Thyroid gland (tissue), 4 donors: Measurements from ENCODE around the gene NFIA. TPM values are rescaled to one million over a fixed set of nuclear protein-coding genes. Genes with fewer than 3 reads are reported as not detected.

Experiments
- DNase-seq, 2 donors: peaks; one replicate each; pipeline ENCODE4 v3.0.0-alpha.2; 2019
- H3K27ac ChIP-seq, 3 donors: fragments of 200-600 bp; sonication (generic); 1 replicate in 2 of 3; 2 replicates in 1 of 3; pipeline ENCODE4 v1.5.1; 2016 to 2019; ENCODE audit warnings: mild to moderate bottlenecking in 1 of 3, moderate library complexity in 1 of 3
- H3K27me3 ChIP-seq: fragments of 200-600 bp; sonication (generic); one replicate; pipeline ENCODE4 v1.5.1; 2019
- H3K36me3 ChIP-seq, 2 donors: fragments of 200-600 bp; sonication (generic); one replicate each; pipeline ENCODE4 v1.5.1; 2016 to 2019
- H3K4me1 ChIP-seq, 2 donors: fragments of 200-600 bp; sonication (generic); one replicate each; pipeline ENCODE4 v1.5.1; 2017 to 2019
- H3K4me3 ChIP-seq, 3 donors: fragments of 200-600 bp; sonication (generic); replicated peaks in 1 of 3; 1 replicate in 2 of 3; 2 replicates in 1 of 3; pipeline ENCODE4 v1.5.1; 2016; ENCODE audit warnings: mild to moderate bottlenecking in 1 of 3
- H3K9me3 ChIP-seq: fragments of 200-600 bp; sonication (generic); one replicate; pipeline ENCODE4 v1.5.1; 2017
- POLR2A ChIP-seq, 2 donors: fragments of 450-650 bp; IDR thresholded peaks; one replicate each; pipeline ENCODE4 v1.6.1; 2017; ENCODE audit warnings: antibody characterized with exemption in 2 of 2, mild to moderate bottlenecking in 2 of 2, moderate library complexity in 1 of 2
- WGBS, 2 donors: methylation state at CpG; one replicate each; pipeline ENCODE4 v1.1.5; 2017; 5-methylcytosine and 5-hydroxymethylcytosine counted together
- intact Hi-C: fragments of 100-400 bp; cut with DNase I; formaldehyde crosslinking; loops from one replicate; pipeline ENCODE4 v1.15.1; 2023
- total RNA-seq, 4 donors: library from RNA; depleted of rRNA; stranded (reverse); fragments of >200 nt; gene quantifications; one replicate each; pipeline ENCODE4 v1.2.3, GENCODE V29; 2016
- TF ChIP-seq, protein P1 (sequence below), 6 experiments: fragments of 200-600 bp in 3 of 6; fragments of 450-650 bp in 3 of 6; sonication (generic) in 3 of 6; IDR thresholded peaks; one replicate each; pipeline ENCODE4 v1.5.1; 2016 to 2019; ENCODE audit warnings: antibody characterized with exemption in 6 of 6, mild to moderate bottlenecking in 2 of 6, inconsistent platforms in 1 of 6, moderate library complexity in 1 of 6

NFIA gene
- total RNA-seq, 4 donors from 2014 or later = 105 to 149 (median 118) TPM

DNA sequence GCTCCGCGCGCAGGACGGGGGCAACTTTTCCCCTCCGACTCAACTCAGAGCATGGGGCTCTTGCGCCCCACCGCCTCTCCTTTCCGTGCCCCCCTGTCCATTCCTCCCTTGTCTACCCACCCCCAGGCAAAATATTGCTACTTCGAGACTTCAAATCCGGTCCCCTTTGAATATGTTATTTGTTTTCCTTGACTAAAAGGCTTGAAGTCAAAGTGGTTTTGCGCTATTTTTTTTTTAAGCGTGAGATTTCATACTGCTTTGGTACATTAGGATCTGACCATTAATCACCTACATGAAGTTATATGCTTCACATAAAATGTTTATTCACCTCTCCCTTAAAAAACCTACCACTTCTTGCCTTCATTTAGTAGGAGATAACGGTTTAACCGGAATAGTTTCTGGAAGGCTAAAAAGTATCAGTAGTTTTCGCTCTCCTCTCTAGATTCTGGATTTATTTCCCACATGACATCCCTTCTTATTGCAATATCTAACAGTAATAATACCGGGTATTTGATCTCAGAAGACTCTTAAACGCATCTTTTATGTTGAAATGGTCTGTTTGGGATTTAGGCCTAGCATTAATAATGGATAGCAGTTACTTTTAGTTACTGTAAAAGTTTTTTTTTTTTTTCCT, 1.6 kb downstream of the NFIA start:
- Histone ChIP-seq H3K4me1 (peaks cover 30 to 49% of the 10 kb centered on the region in 2 donors), H3K27me3 (no peaks in the 10 kb centered on the region), H3K9me3 (no peaks in the 10 kb centered on the region), H3K27ac (peak overlapping the region; percentile 97 to 99 (median 97)), H3K36me3 (peaks cover 0 to 6% of the 10 kb centered on the region in 2 donors), H3K4me3 (peak overlapping the region; percentile 85 to 91 (median 85))
- intact Hi-C loops = loop anchor here (2.0 kb wide), 1 partner anchor 31 kb away; no protein-coding TSS in a partner anchor
- TF ChIP-seq, protein P1, sequence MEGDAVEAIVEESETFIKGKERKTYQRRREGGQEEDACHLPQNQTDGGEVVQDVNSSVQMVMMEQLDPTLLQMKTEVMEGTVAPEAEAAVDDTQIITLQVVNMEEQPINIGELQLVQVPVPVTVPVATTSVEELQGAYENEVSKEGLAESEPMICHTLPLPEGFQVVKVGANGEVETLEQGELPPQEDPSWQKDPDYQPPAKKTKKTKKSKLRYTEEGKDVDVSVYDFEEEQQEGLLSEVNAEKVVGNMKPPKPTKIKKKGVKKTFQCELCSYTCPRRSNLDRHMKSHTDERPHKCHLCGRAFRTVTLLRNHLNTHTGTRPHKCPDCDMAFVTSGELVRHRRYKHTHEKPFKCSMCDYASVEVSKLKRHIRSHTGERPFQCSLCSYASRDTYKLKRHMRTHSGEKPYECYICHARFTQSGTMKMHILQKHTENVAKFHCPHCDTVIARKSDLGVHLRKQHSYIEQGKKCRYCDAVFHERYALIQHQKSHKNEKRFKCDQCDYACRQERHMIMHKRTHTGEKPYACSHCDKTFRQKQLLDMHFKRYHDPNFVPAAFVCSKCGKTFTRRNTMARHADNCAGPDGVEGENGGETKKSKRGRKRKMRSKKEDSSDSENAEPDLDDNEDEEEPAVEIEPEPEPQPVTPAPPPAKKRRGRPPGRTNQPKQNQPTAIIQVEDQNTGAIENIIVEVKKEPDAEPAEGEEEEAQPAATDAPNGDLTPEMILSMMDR (IDR thresholded peaks at IDR 0.05) = no peak
- no peak for DNase-seq
- 6 to 12% methylated on average over 17 of the region's 17 CpGs for WGBS, 2 donors

DNA sequence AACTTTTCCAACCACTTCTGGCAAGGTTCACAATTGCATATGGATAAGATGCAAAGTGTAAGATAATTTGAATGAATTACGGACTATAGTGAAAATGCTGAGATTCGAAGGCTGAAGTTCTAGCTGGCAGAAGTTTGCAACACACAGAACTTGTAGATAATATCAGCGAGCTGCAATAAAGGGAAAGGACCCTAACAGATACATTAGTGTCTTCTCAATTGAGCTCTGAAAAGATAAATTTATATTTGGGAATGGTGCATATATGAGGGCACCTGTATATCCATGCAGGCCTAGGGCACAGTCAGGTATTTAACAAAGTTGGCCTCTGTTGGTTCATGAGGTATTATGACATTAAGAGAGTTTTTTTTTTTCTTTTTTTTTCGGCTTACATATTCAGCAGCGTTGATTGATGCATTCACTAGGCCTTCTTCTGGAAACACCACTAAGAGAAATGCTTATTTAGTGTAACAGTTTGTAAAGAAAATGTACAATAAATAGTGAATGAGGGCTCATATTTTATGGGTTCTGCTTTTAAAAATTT, 2.2 kb downstream of the NFIA start:
- intact Hi-C loops = no loop called here
- no peaks in the 10 kb centered on the region for H3K9me3 ChIP-seq
- H3K4me3 ChIP-seq = peak overlapping the region in 2 of 3 donors; percentile 85 to 91
- H3K27me3 ChIP-seq = no peaks in the 10 kb centered on the region
- peak overlapping the region; percentile 97 to 99 (median 97) for H3K27ac ChIP-seq
- H3K4me1 ChIP-seq = peaks cover 23 to 42% of the 10 kb centered on the region in 2 donors
- 23 to 45% methylated on average over 5 of the region's 5 CpGs for WGBS, 2 donors
- no peak for TF ChIP-seq POLR2A (IDR thresholded peaks at IDR 0.05)
- TF ChIP-seq, protein P1 (IDR thresholded peaks at IDR 0.05) = no peak
- no peak for DNase-seq
- H3K36me3 ChIP-seq = peaks cover 0 to 6% of the 10 kb centered on the region in 2 donors

DNA sequence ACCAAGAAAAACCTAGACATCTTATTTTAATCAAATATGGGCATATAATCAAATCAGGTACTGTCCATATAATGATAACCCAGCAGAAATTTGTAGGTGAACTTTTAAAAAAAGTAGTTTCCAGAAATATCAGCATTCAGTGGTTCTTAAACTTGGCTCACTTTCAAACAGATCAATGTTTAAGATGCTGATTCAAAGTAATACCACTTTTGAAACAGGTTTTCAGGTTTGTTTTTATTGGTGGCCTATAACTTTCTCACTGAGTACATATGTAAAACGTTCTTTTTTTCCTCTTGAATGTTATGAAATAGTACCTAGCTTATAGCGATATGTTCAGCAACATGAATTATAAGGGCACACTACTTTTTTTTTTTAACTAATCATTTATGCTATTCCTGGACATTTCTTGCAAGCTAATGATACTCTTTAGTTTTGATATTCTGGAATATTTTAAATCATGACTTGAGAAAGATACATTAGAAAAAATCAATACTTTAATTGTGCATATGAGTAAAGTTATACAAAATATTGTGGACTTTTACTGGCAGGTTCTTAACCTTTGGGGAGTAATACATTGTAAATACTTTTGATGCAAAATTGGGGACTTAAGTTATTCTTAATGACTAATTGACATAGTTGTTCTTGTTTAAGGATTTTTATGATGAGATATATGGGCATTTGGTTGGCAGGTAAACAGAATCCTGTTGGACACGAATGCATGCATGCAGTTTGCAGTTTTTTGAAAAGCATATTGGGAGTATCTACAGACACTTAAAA, 3.0 kb downstream of the NFIA start:
- TF ChIP-seq, protein P1 (IDR thresholded peaks at IDR 0.05) = no peak
- TF ChIP-seq POLR2A (IDR thresholded peaks at IDR 0.05) = no peak
- intact Hi-C loops = no loop called here
- DNase-seq = no peak
- Histone ChIP-seq H3K27ac (peak overlapping the region; percentile 97 to 99 (median 97)), H3K9me3 (no peaks in the 10 kb centered on the region), H3K4me3 (peak overlapping the region in 2 of 3 donors; percentile 3 to 91), H3K27me3 (no peaks in the 10 kb centered on the region), H3K4me1 (peaks cover 25 to 41% of the 10 kb centered on the region in 2 donors), H3K36me3 (peaks cover 0 to 6% of the 10 kb centered on the region in 2 donors)
- WGBS, 2 donors = 31 to 41% methylated on average over 3 of the region's 3 CpGs

DNA sequence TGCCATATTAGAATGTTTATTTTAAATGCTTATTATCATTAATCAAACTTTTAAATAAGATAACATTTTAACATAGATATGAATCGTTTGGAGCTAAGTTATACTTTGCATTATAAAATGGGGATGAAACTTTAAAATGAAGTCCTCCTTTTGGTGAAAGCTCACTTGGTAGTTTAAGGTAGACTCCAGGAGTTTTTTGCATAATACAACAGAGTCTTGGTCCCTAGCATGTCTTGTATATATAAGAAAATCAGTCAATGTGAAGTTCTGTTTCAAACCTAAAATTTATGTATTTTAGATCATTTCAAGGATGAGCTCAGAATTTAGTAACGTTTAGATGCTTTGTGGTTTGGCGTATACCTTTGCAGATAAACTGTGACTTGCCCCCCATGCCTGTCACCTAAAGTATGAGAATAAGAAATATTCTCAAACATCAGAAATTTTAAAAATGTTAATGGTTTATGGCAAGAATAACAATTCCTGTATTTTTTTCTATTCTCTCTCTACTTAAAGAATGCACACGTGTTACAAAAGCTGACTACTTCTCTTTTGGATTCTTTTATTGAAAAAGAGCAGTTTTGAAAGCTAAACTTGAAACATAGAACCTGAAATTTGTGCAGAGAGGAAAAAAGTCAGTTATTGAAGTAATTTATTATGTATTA, 3.8 kb downstream of the NFIA start:
- no peak for TF ChIP-seq POLR2A (IDR thresholded peaks at IDR 0.05)
- TF ChIP-seq, protein P1 (IDR thresholded peaks at IDR 0.05) = no peak
- Histone ChIP-seq H3K36me3 (peaks cover 0 to 6% of the 10 kb centered on the region in 2 donors), H3K4me3 (peak overlapping the region in 1 of 3 donors; percentile 4), H3K27ac (peak overlapping the region; percentile 97 to 99 (median 97)), H3K27me3 (no peaks in the 10 kb centered on the region), H3K9me3 (no peaks in the 10 kb centered on the region), H3K4me1 (peaks cover 23 to 42% of the 10 kb centered on the region in 2 donors)
- WGBS, 2 donors = 43 to 60% methylated on average over 4 of the region's 4 CpGs
- intact Hi-C loops = no loop called here
- no peak for DNase-seq
